GM20431 (cell line): Measurements from ENCODE around the gene CD6.
"Not testable (repeated sequence)": the region's sequence is repeated elsewhere in the genome, so short reads cannot be mapped to it uniquely, and the experiment has no call there.

ENCODE experiments used
- in situ Hi-C: fragments of 300-500 bp; cut with MseI, MboI; formaldehyde crosslinking; loops from one replicate; pipeline ENCODE4 v1.15.0; 2020; ENCODE audit warnings: low sequenced_read_pairs; ENCODE audit not compliant: unreplicated experiment

CD6 gene

GRCh38 chr11:60950933-60951605 is 20.4 kb upstream of the CD6 start:
- in situ Hi-C loops, result no loop called here

GRCh38 chr11:60951606-60951903 is 19.9 kb upstream of the CD6 start:
- in situ Hi-C loops, result no loop called here

- in situ Hi-C loops, result no loop called here
Observed at GRCh38 chr11:60951904-60952741, 19.4 kb upstream of the CD6 start, which contains the start of gene SLC15A3. SLC15A3 (minus strand) TSS chr11:60952176; CDS start chr11:60951551, 625 bp downstream.

- in situ Hi-C loops, result no loop called here
Observed at GRCh38 chr11:60952742-60953170, 18.7 kb upstream of the CD6 start.

GRCh38 chr11:60953781-60954180 is 17.7 kb upstream of the CD6 start:
- in situ Hi-C loops, result no loop called here

GRCh38 chr11:60954421-60954820 is 17.1 kb upstream of the CD6 start:
- in situ Hi-C loops, result no loop called here

- in situ Hi-C loops, result no loop called here
Observed at GRCh38 chr11:60955571-60955970, 15.9 kb upstream of the CD6 start.

- in situ Hi-C loops, result no loop called here
Observed at GRCh38 chr11:60957188-60957587, 14.3 kb upstream of the CD6 start.

- in situ Hi-C loops, result no loop called here
Observed at GRCh38 chr11:60959431-60959830, 12.0 kb upstream of the CD6 start.

- in situ Hi-C loops, result no loop called here
Observed at GRCh38 chr11:60960405-60960804, 11.1 kb upstream of the CD6 start.

GRCh38 chr11:60964801-60965200 is 6.7 kb upstream of the CD6 start:
- in situ Hi-C loops, result no loop called here

GRCh38 chr11:60966890-60967289 is 4.6 kb upstream of the CD6 start:
- in situ Hi-C loops, result no loop called here

- in situ Hi-C loops, result no loop called here
Observed at GRCh38 chr11:60968223-60968622, 3.3 kb upstream of the CD6 start.

GRCh38 chr11:60970369-60970774 is 1.1 kb upstream of the CD6 start:
- in situ Hi-C loops, result no loop called here

- in situ Hi-C loops, result no loop called here
Observed at GRCh38 chr11:60970890-60971289, 590 bp upstream of the CD6 start.

GRCh38 chr11:60972182-60973030 is 926 bp downstream of the CD6 start:
- in situ Hi-C loops, result no loop called here

- in situ Hi-C loops, result no loop called here
Observed at GRCh38 chr11:60973699-60974098, 2.2 kb downstream of the CD6 start.

- in situ Hi-C loops, result not testable (repeated sequence)
Observed at GRCh38 chr11:60974316-60974715, 2.8 kb downstream of the CD6 start.

- in situ Hi-C loops, result no loop called here
Observed at GRCh38 chr11:60974726-60975125, 3.2 kb downstream of the CD6 start.

- in situ Hi-C loops, result no loop called here
Observed at GRCh38 chr11:60977224-60977623, 5.7 kb downstream of the CD6 start.

GRCh38 chr11:60977836-60978235 is 6.4 kb downstream of the CD6 start:
- in situ Hi-C loops, result no loop called here
